PFSK-1 (cell line): ENCODE results near the gene FGR.

Experiments used
- FOXP2 ChIP-seq: optimal IDR thresholded peaks from 2 replicates; pipeline ENCODE3; 2011; ENCODE audit warnings: borderline replicate concordance, control low read depth, inconsistent platforms; ENCODE audit not compliant: insufficient read depth; ENCODE audit errors: extremely low read length, extremely low read depth
- POLR2AphosphoS5 ChIP-seq: IDR thresholded peaks from 2 replicates; pipeline ENCODE4 v1.6.1; 2012; ENCODE audit warnings: low read depth, mild to moderate bottlenecking, control low read depth, low read length, moderate library complexity
- REST ChIP-seq, 2 experiments: IDR thresholded peaks; 2 replicates each; pipeline versions ENCODE4 v1.6.1 to v1.8.0; 2011 to 2012; ENCODE audit warnings: low read depth in 2 of 2, low read length in 2 of 2, control low read depth in 1 of 2, inconsistent platforms in 1 of 2, mild to moderate bottlenecking in 1 of 2, moderate library complexity in 1 of 2; ENCODE audit not compliant: insufficient read depth in 1 of 2
- SIN3A ChIP-seq: IDR thresholded peaks from 2 replicates; pipeline ENCODE4 v1.6.1; 2012; ENCODE audit warnings: mild to moderate bottlenecking, low read length, moderate library complexity, borderline replicate concordance; ENCODE audit not compliant: insufficient read depth
- TAF1 ChIP-seq: IDR thresholded peaks from 2 replicates; pipeline ENCODE4 v1.6.1; 2012; ENCODE audit warnings: low read length, control low read depth, borderline replicate concordance; ENCODE audit not compliant: insufficient read depth

FGR gene

GRCh38 chr1:27644369-27645070, 9.5 kb upstream of the FGR start:
- no peak for TF ChIP-seq TAF1
- TF ChIP-seq FOXP2, result no peak
- no peak for TF ChIP-seq SIN3A
- no peak for TF ChIP-seq REST (IDR thresholded peaks at IDR 0.05; ENCODE audit: insufficient read depth in 1 of 2, low read depth in 2 of 2, low read length in 2 of 2)
- no peak for TF ChIP-seq POLR2AphosphoS5

GRCh38 chr1:27643600-27644368, 8.8 kb upstream of the FGR start:
- TF ChIP-seq SIN3A (no peak), REST (IDR thresholded peaks at IDR 0.05; ENCODE audit: insufficient read depth in 1 of 2, low read depth in 2 of 2, low read length in 2 of 2) (no peak), POLR2AphosphoS5 (no peak)

- TF ChIP-seq FOXP2 (no peak), POLR2AphosphoS5 (no peak), SIN3A (no peak), REST (IDR thresholded peaks at IDR 0.05; ENCODE audit: insufficient read depth in 1 of 2, low read depth in 2 of 2, low read length in 2 of 2) (no peak), TAF1 (no peak)
Observed at GRCh38 chr1:27638805-27639204, 3.8 kb upstream of the FGR start.

- TF ChIP-seq REST (IDR thresholded peaks at IDR 0.05; ENCODE audit: insufficient read depth in 1 of 2, low read depth in 2 of 2, low read length in 2 of 2) (no peak), POLR2AphosphoS5 (no peak), FOXP2 (no peak), SIN3A (no peak), TAF1 (no peak)
Observed at GRCh38 chr1:27638047-27638734, 3.2 kb upstream of the FGR start.
